ENCODE data around the gene RASAL3. TPM values are rescaled to one million over a fixed set of nuclear protein-coding genes. Genes with fewer than 3 reads are reported as not detected.

The RASAL3 gene
- total RNA-seq (2012; rRNA removed) = not detected in 2 replicates
- polyA plus RNA-seq (2012; rRNA removed) = 0.07 TPM in 1 of 2 replicates, not detected in the other
- 0.04 and 0.05 TPM in 2 replicates for polyA plus RNA-seq (2012; cell fraction: cytosol; rRNA removed)
- polyA plus RNA-seq (2012; cell fraction: nucleus; rRNA removed; ENCODE audit: low replicate concordance) = 0.05 and 0.07 TPM in 2 replicates
- Bru-seq, nascent RNA = not detected
- not detected for BruChase-seq, experiment 1, labeled RNA remaining after a 6-hour chase
- not detected for BruChase-seq, experiment 2, labeled RNA remaining after a 2-hour chase
- long read RNA-seq = 0 reads

GRCh38 chr19:15464394-15465385 is at the start of gene RASAL3:
RASAL3 (minus strand) TSS chr19:15464544; CDS start chr19:15464358, 186 bp downstream.
- no peak within 1 kb of the TSS for H3K4ac ChIP-seq (ENCODE audit: low read depth, low read length)
- no peak within 1 kb of the TSS for H2AK5ac ChIP-seq (ENCODE audit: low read depth, low read length)
- H3K18ac ChIP-seq (ENCODE audit: low read depth, low read length) = no peak within 1 kb of the TSS
- H3K4me3 ChIP-seq (ENCODE audit: insufficient read depth, low read depth, low read length) = no peak within 1 kb of the TSS
- no peaks in the 10 kb centered on the region for H3K36me3 ChIP-seq (ENCODE audit: control insufficient read depth, insufficient read depth, low read length)
- H3K23ac ChIP-seq (ENCODE audit: low read depth, low read length) = no peak within 1 kb of the TSS
- peaks cover 33% of the 10 kb centered on the region for H3K27me3 ChIP-seq (ENCODE audit: control insufficient read depth, insufficient read depth, low read length)
- no peak within 1 kb of the TSS for H3K4me2 ChIP-seq (ENCODE audit: low read depth, low read length)
- WGBS, 2 experiments (ENCODE audit: extremely low coverage in 2 of 2, insufficient read length in 1 of 2) = no CpG with 5 or more reads among the region's 17 CpGs
- no peak within 1 kb of the TSS for H4K8ac ChIP-seq (ENCODE audit: low read depth in 2 of 2, low read length in 2 of 2)
- ChIA-PET POLR2A (ENCODE audit: unreplicated experiment) (no interaction called here), CTCF (no interaction called here)
- intact Hi-C loops (cut with micrococcal nuclease) (no loop called here), in situ Hi-C loops (cut with MboI; ENCODE audit: low sequenced_read_pairs) (loop anchor here (5.0 kb wide), 1 partner anchor 88 kb away; no protein-coding TSS in a partner anchor), dilution Hi-C loops (cut with HindIII; ENCODE audit: low sequenced_read_pairs, unreplicated experiment) (no loop called here)
- H3K14ac ChIP-seq (replicated peaks; ENCODE audit: low read depth, low read length) = no peak within 1 kb of the TSS
- ATAC-seq (ENCODE audit: low read depth) = no peak
- no peaks in the 10 kb centered on the region for H3K79me1 ChIP-seq (ENCODE audit: low read depth in 1 of 2, low read length in 2 of 2)
- no peaks in the 10 kb centered on the region for H3K9me1 ChIP-seq (ENCODE audit: insufficient read depth, low read length)
- no peak within 1 kb of the TSS for H3K56ac ChIP-seq (ENCODE audit: extremely low read depth, insufficient read depth, low read length)
- no peak within 1 kb of the TSS for H4K91ac ChIP-seq (ENCODE audit: insufficient read depth, low read depth, low read length)
- H3K4me1 ChIP-seq (ENCODE audit: control insufficient read depth, insufficient read depth, low read length) = no peaks in the 10 kb centered on the region; the same call in 1 of the 2 replicates
- H2AFZ ChIP-seq (replicated peaks; ENCODE audit: low read length, poor library complexity) = peak within 1 kb of the TSS; percentile 61
- H2BK120ac ChIP-seq (ENCODE audit: low read depth, low read length) = no peak within 1 kb of the TSS
- no peak within 1 kb of the TSS for H3K9ac ChIP-seq (ENCODE audit: low read depth, low read length)
- H2BK20ac ChIP-seq (ENCODE audit: low read depth, low read length) = no peak within 1 kb of the TSS
- DNase-seq = no peak
- BruUV-seq (replicated peaks) = no TSS peak
- no peak within 1 kb of the TSS for H2AK9ac ChIP-seq (replicated peaks; ENCODE audit: low read depth, low read length, poor library complexity)
- H2BK5ac ChIP-seq (ENCODE audit: low read depth, low read length, poor library complexity, severe bottlenecking) = no peak within 1 kb of the TSS
- TF ChIP-seq RAD21 (IDR thresholded peaks at IDR 0.05; ENCODE audit: low read length) = no peak
- no peak for TF ChIP-seq CTCF (conservative IDR thresholded peaks at IDR 0.05; ENCODE audit: low read depth, low read length)
- TF ChIP-seq MAFK (IDR thresholded peaks at IDR 0.05; ENCODE audit: low read depth, low read length) = peak; percentile 20; the same call in 1 of the 2 replicates
- TF ChIP-seq CHD1 (IDR thresholded peaks at IDR 0.05; ENCODE audit: low read depth, low read length) = no peak
- TF ChIP-seq BHLHE40 (IDR thresholded peaks at IDR 0.05; ENCODE audit: low read depth, low read length) = no peak
- no peak for TF ChIP-seq FOS (IDR thresholded peaks at IDR 0.05; ENCODE audit: low read depth, low read length)
- no peak within 1 kb of the TSS for H3K27ac ChIP-seq (ENCODE audit: insufficient read depth, low read length)
- no peaks in the 10 kb centered on the region for H4K20me1 ChIP-seq (ENCODE audit: insufficient read depth, low read length)
- H3K9me3 ChIP-seq (ENCODE audit: control insufficient read depth, insufficient read depth, low read length) = no peaks in the 10 kb centered on the region
- H2BK15ac ChIP-seq (ENCODE audit: low read depth, low read length) = no peak within 1 kb of the TSS
- H4K5ac ChIP-seq (ENCODE audit: low read depth, low read length) = no peak within 1 kb of the TSS
